DOHH2 (cell line): Measurements from ENCODE around the gene AMBRA1.

Experiments
- H3F3A ChIP-seq: fragments of 200-600 bp; sonication (generic), shearing (Covaris generic); 2 replicates; pipeline ENCODE4 v1.6.0; 2016; ENCODE audit warnings: antibody characterized with exemption, mild to moderate bottlenecking; ENCODE audit not compliant: control insufficient read depth, insufficient read depth
- H3K27ac ChIP-seq: fragments of 200-600 bp; sonication (generic); 2 replicates; pipeline ENCODE4 v1.5.1; 2014; ENCODE audit warnings: low read depth, mild to moderate bottlenecking, low read length, moderate library complexity
- H3K27me3 ChIP-seq: fragments of 200-600 bp; sonication (generic); 2 replicates; pipeline ENCODE4 v1.6.1; 2014; ENCODE audit warnings: mild to moderate bottlenecking, low read length, mixed read lengths; ENCODE audit not compliant: control insufficient read depth
- H3K36me3 ChIP-seq: fragments of 200-600 bp; sonication (generic); 2 replicates; pipeline ENCODE4 v1.6.1; 2014; ENCODE audit warnings: mild to moderate bottlenecking, low read length, moderate library complexity, mixed read lengths; ENCODE audit not compliant: control insufficient read depth
- H3K4me1 ChIP-seq: fragments of 200-600 bp; sonication (generic); 2 replicates; pipeline ENCODE4 v1.6.1; 2014; ENCODE audit warnings: mild to moderate bottlenecking, low read length, mixed read lengths; ENCODE audit not compliant: control insufficient read depth
- H3K4me2 ChIP-seq: fragments of 200-600 bp; sonication (generic); 2 replicates; pipeline ENCODE4 v1.6.0; 2014; ENCODE audit warnings: mild to moderate bottlenecking, low read length, moderate library complexity
- H3K4me3 ChIP-seq: fragments of 200-600 bp; sonication (generic); 2 replicates; pipeline ENCODE4 v1.5.1; 2014; ENCODE audit warnings: mild to moderate bottlenecking, low read length, mixed read lengths
- H3K79me2 ChIP-seq: fragments of 200-600 bp; sonication (generic); 2 replicates; pipeline ENCODE4 v1.6.1; 2014; ENCODE audit warnings: mild to moderate bottlenecking, low read length, mixed read lengths; ENCODE audit not compliant: control insufficient read depth
- H3K9me2 ChIP-seq: fragments of 200-600 bp; sonication (generic); replicated peaks from 2 replicates; pipeline ENCODE4 v1.6.1; 2014; ENCODE audit warnings: mild to moderate bottlenecking, low read length, mixed read lengths; ENCODE audit not compliant: control insufficient read depth
- H3K9me3 ChIP-seq: fragments of 200-600 bp; sonication (generic); 2 replicates; pipeline ENCODE4 v1.6.1; 2014; ENCODE audit warnings: antibody characterized with exemption, low read length, mixed read lengths; ENCODE audit not compliant: control insufficient read depth, insufficient read depth
- H4K20me1 ChIP-seq: fragments of 200-600 bp; sonication (generic); 2 replicates; pipeline ENCODE4 v1.6.0; 2014; ENCODE audit warnings: low read depth, mild to moderate bottlenecking, antibody characterized with exemption, low read length, moderate library complexity; ENCODE audit not compliant: control insufficient read depth, insufficient read depth
- EZH2phosphoT487 ChIP-seq: fragments of 200-600 bp; sonication (generic); IDR thresholded peaks from 2 replicates; pipeline ENCODE4 v1.6.1; 2017; ENCODE audit warnings: borderline replicate concordance, mild to moderate bottlenecking, antibody characterized with exemption, low read length, moderate library complexity, mixed read lengths
- TF ChIP-seq, protein P1 (sequence below): fragments of 200-600 bp; sonication (generic); IDR thresholded peaks from one replicate; pipeline ENCODE4 v1.5.1; 2014; ENCODE audit warnings: antibody characterized with exemption, mild to moderate bottlenecking, low read depth, low read length; ENCODE audit not compliant: poor library complexity, severe bottlenecking

Gene AMBRA1

DNA sequence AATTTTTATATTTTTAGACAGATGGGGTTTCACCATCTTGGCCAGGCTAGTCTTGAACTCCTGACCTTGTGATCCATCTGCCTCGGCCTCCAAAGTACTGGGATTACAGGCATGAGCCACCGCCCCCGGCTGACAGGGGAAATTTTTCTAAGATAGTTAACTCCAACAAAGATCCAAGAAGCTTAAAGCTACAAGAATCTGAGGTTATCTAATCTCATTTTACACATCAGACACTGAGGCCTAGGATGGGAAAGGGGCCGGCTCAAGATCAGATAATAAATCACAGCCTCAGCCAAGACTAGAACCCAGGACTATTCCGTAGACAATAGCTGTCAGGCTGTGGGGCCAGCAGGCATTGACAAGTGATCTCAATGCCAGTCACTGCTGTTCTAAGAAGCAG is 94.0 kb downstream of the AMBRA1 start:
- Histone ChIP-seq H3F3A (no peaks in the 10 kb centered on the region), H3K36me3 (peaks cover 7% of the 10 kb centered on the region), H4K20me1 (no peaks in the 10 kb centered on the region), H3K4me3 (no peak overlapping the region), H3K9me3 (no peaks in the 10 kb centered on the region), H3K4me2 (no peak overlapping the region), H3K27me3 (no peaks in the 10 kb centered on the region), H3K79me2 (no peaks in the 10 kb centered on the region), H3K9me2 (no peaks in the 10 kb centered on the region), H3K4me1 (no peaks in the 10 kb centered on the region), H3K27ac (no peak overlapping the region)
- TF ChIP-seq EZH2phosphoT487, result no peak
- TF ChIP-seq, protein P1, sequence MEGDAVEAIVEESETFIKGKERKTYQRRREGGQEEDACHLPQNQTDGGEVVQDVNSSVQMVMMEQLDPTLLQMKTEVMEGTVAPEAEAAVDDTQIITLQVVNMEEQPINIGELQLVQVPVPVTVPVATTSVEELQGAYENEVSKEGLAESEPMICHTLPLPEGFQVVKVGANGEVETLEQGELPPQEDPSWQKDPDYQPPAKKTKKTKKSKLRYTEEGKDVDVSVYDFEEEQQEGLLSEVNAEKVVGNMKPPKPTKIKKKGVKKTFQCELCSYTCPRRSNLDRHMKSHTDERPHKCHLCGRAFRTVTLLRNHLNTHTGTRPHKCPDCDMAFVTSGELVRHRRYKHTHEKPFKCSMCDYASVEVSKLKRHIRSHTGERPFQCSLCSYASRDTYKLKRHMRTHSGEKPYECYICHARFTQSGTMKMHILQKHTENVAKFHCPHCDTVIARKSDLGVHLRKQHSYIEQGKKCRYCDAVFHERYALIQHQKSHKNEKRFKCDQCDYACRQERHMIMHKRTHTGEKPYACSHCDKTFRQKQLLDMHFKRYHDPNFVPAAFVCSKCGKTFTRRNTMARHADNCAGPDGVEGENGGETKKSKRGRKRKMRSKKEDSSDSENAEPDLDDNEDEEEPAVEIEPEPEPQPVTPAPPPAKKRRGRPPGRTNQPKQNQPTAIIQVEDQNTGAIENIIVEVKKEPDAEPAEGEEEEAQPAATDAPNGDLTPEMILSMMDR, result no peak

GRCh38 chr11:46498968-46499367 is 94.9 kb downstream of the AMBRA1 start:
- H4K20me1 ChIP-seq, result no peaks in the 10 kb centered on the region
- H3K79me2 ChIP-seq, result no peaks in the 10 kb centered on the region
- H3K27ac ChIP-seq, result no peak overlapping the region
- no peaks in the 10 kb centered on the region for H3K9me3 ChIP-seq
- H3K4me2 ChIP-seq, result no peak overlapping the region
- H3K4me3 ChIP-seq, result no peak overlapping the region
- no peaks in the 10 kb centered on the region for H3F3A ChIP-seq
- peaks cover 2% of the 10 kb centered on the region; the same call in 1 of the 2 replicates for H3K36me3 ChIP-seq
- no peaks in the 10 kb centered on the region for H3K27me3 ChIP-seq
- TF ChIP-seq, protein P1, result no peak
- no peak for TF ChIP-seq EZH2phosphoT487
- no peaks in the 10 kb centered on the region for H3K9me2 ChIP-seq
- no peaks in the 10 kb centered on the region for H3K4me1 ChIP-seq

DNA sequence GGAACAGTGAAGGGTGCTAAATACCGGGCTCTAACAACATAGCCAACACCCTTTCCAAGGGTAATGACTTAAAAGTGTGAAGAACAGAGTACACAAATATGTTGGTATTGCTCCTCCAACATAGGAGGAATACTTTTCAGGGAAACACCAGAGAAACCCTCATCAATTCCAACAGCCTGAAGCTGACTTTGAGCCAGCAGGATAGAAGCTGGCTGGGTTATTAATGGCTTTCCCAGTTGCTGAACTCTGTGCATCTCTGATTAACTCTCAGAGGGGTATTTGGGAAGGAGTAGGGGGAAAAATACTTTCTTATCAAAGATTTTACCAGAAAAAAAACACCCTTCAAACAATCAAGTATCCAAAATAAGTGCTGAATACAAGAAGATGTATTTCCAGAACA is 95.6 kb downstream of the AMBRA1 start:
- Histone ChIP-seq H3K4me2 (no peak overlapping the region), H3K9me3 (no peaks in the 10 kb centered on the region), H3F3A (no peaks in the 10 kb centered on the region), H4K20me1 (no peaks in the 10 kb centered on the region), H3K4me1 (no peaks in the 10 kb centered on the region), H3K27ac (no peak overlapping the region), H3K9me2 (no peaks in the 10 kb centered on the region), H3K79me2 (no peaks in the 10 kb centered on the region), H3K27me3 (no peaks in the 10 kb centered on the region), H3K4me3 (no peak overlapping the region), H3K36me3 (peaks cover 7% of the 10 kb centered on the region)
- TF ChIP-seq EZH2phosphoT487, result no peak
- TF ChIP-seq, protein P1, result no peak

GRCh38 chr11:46497498-46497897 is 96.3 kb downstream of the AMBRA1 start:
- H3K9me2 ChIP-seq, result no peaks in the 10 kb centered on the region
- no peak for TF ChIP-seq EZH2phosphoT487
- TF ChIP-seq, protein P1, result no peak
- H3K4me3 ChIP-seq, result no peak overlapping the region
- H3K9me3 ChIP-seq, result no peaks in the 10 kb centered on the region
- H3K27ac ChIP-seq, result no peak overlapping the region
- peaks cover 7% of the 10 kb centered on the region for H3K36me3 ChIP-seq
- no peaks in the 10 kb centered on the region for H3K27me3 ChIP-seq
- no peak overlapping the region for H3K4me2 ChIP-seq
- no peaks in the 10 kb centered on the region for H3K79me2 ChIP-seq
- no peaks in the 10 kb centered on the region for H4K20me1 ChIP-seq
- no peaks in the 10 kb centered on the region for H3F3A ChIP-seq
- no peaks in the 10 kb centered on the region for H3K4me1 ChIP-seq
